MM.1S (cell line): ENCODE data around the gene WWTR1.

Source experiments
- EZH2 ChIP-seq: fragments of 300-600 bp; sonication (generic); optimal IDR thresholded peaks from 2 replicates; pipeline ENCODE3; 2017; ENCODE audit warnings: low read depth, mild to moderate bottlenecking, antibody characterized with exemption, low read length, mixed read lengths
- EZH2phosphoT487 ChIP-seq: fragments of 300-600 bp; sonication (generic); IDR thresholded peaks from 2 replicates; pipeline ENCODE4 v1.6.1; 2018; ENCODE audit warnings: antibody characterized with exemption, low read length
- TF ChIP-seq, protein P1 (sequence below): fragments of 300-600 bp; sonication (generic); IDR thresholded peaks from 2 replicates; pipeline ENCODE4 v1.5.1; 2016; ENCODE audit warnings: antibody characterized with exemption, low read length, mixed read lengths

DNA sequence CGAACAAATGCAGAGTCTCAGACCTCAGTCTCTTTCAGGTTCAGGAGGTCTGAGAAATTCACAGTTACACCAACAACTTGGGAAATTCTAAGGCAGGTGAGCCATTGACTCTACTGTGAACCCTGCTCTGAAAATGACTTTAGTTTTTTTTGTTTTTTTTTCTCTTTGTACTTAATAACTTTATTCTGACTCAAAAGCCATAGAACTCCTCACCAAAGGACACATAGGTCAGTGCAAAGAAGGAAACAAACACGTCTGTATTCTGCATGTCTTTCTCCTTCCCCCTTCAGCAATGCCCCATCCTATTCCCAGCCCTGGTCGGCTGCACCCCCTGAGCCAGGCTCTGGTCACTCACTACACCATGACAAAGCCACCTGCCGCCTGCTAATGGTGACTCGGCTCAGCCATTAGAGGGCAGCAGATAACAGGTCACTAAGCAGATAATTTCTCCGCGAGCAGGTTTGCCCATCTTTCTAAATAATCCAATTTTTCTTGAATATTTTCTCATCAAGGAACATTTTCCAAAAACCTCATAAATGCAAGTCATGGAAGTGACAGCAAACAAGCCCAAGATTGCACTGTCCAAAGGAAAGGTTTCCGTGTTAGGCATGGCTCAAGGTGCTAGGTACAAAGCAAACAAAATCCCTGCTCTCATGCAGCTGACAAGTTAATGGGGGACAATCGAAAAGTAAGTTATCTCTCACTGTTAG lies 145.6 kb downstream of the WWTR1 start:
- TF ChIP-seq, protein P1, sequence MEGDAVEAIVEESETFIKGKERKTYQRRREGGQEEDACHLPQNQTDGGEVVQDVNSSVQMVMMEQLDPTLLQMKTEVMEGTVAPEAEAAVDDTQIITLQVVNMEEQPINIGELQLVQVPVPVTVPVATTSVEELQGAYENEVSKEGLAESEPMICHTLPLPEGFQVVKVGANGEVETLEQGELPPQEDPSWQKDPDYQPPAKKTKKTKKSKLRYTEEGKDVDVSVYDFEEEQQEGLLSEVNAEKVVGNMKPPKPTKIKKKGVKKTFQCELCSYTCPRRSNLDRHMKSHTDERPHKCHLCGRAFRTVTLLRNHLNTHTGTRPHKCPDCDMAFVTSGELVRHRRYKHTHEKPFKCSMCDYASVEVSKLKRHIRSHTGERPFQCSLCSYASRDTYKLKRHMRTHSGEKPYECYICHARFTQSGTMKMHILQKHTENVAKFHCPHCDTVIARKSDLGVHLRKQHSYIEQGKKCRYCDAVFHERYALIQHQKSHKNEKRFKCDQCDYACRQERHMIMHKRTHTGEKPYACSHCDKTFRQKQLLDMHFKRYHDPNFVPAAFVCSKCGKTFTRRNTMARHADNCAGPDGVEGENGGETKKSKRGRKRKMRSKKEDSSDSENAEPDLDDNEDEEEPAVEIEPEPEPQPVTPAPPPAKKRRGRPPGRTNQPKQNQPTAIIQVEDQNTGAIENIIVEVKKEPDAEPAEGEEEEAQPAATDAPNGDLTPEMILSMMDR = peak; percentile 90
- no peak for TF ChIP-seq EZH2
- no peak for TF ChIP-seq EZH2phosphoT487
